SJSA1 (cell line): ENCODE results near the gene RTKN2. TPM values are rescaled to one million over a fixed set of nuclear protein-coding genes. Genes with fewer than 3 reads are reported as not detected.
"Not testable (repeated sequence)": the region's sequence is repeated elsewhere in the genome, so short reads cannot be mapped to it uniquely, and the experiment has no call there.

Experiments
- DNase-seq, 2 experiments: peaks; one replicate each; pipeline ENCODE4 v3.0.0-alpha.2; 2015 to 2020; ENCODE audit warnings: low spot score in 2 of 2, low read depth in 1 of 2
- H3K27ac ChIP-seq: fragments of 250-450 bp; sonication (Bioruptor Pico); 2 replicates; pipeline ENCODE4 v1.5.1; 2020; ENCODE audit warnings: mild to moderate bottlenecking, moderate library complexity
- H3K27me3 ChIP-seq: fragments of 250-450 bp; sonication (Bioruptor Pico); replicated peaks from 2 replicates; pipeline ENCODE4 v1.5.1; 2020; ENCODE audit warnings: mild to moderate bottlenecking, moderate library complexity
- H3K36me3 ChIP-seq: fragments of 250-450 bp; sonication (Bioruptor Pico); 2 replicates; pipeline ENCODE4 v1.5.1; 2020; ENCODE audit warnings: mild to moderate bottlenecking
- H3K4me1 ChIP-seq: fragments of 250-450 bp; sonication (Bioruptor Pico); replicated peaks from 2 replicates; pipeline ENCODE4 v1.6.1; 2021; ENCODE audit warnings: mild to moderate bottlenecking
- H3K4me3 ChIP-seq: fragments of 250-450 bp; sonication (Bioruptor Pico); 2 replicates; pipeline ENCODE4 v1.5.1; 2020; ENCODE audit warnings: mild to moderate bottlenecking
- H3K9me3 ChIP-seq: fragments of 250-450 bp; sonication (Bioruptor Pico); replicated peaks from 2 replicates; pipeline ENCODE4 v1.5.1; 2020; ENCODE audit warnings: mild to moderate bottlenecking
- total RNA-seq: library from RNA; depleted of rRNA; stranded (reverse); fragments of >200 nt; shearing (Covaris generic); gene quantifications from 2 replicates; pipeline ENCODE4 v1.2.3, GENCODE V29; 2014

The RTKN2 gene
- total RNA-seq, 1 experiment from 2014 or later = 6.5 TPM

DNA sequence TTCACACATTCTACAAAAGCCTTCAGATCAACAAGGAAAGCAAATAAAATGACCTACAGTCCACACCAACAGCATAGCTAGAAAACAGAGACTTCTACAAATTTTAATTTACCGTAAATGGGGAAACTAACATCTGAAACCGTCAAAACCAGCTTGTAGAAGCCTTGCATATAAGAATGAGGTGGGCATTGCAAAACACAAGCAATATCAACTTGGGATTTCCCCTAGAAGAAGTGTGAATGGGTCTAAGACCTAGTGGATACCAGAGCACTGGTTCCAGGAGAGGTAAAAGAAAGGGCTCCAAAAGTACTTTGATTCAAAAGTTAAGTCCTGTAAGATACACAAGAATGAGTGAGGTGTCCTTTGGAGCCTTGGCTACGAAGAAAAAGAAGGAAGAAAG, 18.7 kb downstream of the RTKN2 start:
- Histone ChIP-seq H3K27ac (no peak overlapping the region), H3K9me3 (no peaks in the 10 kb centered on the region), H3K27me3 (no peaks in the 10 kb centered on the region), H3K4me1 (peaks cover 11% of the 10 kb centered on the region), H3K36me3 (no peaks in the 10 kb centered on the region), H3K4me3 (no peak overlapping the region)
- no peak for DNase-seq

DNA sequence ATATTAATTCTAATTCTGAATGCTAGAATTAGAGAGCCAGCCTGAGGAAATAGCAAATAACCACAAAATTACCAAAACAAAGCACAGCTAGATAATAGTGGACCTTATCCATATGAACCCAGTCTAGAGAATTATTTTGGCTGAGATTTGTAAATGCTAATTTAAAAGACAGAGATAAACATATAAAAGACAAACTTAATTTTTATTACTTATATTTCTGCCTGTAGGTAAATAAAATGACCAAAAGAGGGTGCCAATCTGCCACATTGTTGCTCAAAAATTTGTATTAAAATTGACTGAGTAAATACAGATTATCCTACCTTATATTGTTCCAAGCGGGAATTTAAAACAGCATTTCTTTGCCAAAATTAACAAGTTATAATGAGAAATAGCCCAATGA, 20.2 kb downstream of the RTKN2 start:
- H3K9me3 ChIP-seq = no peaks in the 10 kb centered on the region
- no peaks in the 10 kb centered on the region for H3K27me3 ChIP-seq
- H3K36me3 ChIP-seq = no peaks in the 10 kb centered on the region
- no peak overlapping the region for H3K4me3 ChIP-seq
- no peak for DNase-seq
- H3K4me1 ChIP-seq = peaks cover 25% of the 10 kb centered on the region
- H3K27ac ChIP-seq = no peak overlapping the region

DNA sequence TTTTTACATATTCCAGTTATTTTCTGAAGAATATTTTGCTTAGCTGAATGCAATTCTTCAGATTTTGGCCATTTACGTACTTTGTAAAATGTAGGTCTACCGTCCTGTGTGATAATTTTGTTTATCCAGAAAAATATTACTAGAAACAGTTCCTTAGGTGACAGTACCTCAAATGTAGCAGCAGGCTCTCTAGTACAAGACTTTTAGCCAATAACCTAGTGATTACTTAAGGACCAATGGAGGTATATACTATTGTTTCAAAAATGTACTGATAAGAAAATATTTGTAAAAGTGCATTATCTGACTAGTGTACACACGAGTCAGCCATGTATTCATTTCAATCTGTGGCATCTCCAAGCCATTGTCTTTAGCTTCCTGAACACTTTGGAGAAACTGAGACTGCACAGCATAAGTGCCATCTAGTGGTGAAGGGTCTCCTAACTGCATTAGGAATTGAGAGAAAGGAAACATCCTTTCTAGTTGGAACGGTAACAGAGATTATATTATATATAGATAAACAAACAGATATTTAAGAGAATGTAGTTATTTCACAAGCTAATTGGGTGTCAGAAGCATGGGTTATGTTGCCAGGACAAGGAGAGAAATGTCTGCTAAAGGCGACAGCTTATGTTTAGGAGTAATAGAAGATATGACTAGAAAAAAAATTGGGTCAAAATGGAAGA, 23.7 kb downstream of the RTKN2 start:
- no peaks in the 10 kb centered on the region for H3K27me3 ChIP-seq
- H3K36me3 ChIP-seq = no peaks in the 10 kb centered on the region
- H3K4me3 ChIP-seq = no peak overlapping the region
- H3K27ac ChIP-seq = 0 out of 2 replicates have a peak overlapping the region, but pooled peaks have one; percentile 3
- H3K9me3 ChIP-seq = no peaks in the 10 kb centered on the region
- H3K4me1 ChIP-seq = peaks cover 28% of the 10 kb centered on the region
- DNase-seq = peak; percentile 50 to 69

DNA sequence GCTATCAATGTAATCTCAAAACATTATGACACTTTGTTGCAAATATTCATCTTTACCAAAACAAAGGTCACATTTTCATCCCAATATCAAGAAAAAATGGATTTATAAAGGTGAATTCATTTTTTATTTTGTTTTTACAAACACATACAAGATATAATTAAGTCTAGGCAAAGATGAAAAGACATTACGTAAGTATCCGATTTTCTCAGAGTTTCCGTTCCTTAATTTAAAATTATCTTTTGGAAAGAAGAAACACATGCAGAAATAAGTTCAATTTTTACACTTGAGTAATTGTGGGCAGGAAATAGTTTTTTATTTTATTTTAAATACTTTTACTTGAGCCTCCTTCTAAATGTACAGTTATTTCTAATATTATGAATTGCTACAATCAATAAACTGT, 24.6 kb downstream of the RTKN2 start:
- H3K36me3 ChIP-seq = no peaks in the 10 kb centered on the region
- H3K27me3 ChIP-seq = no peaks in the 10 kb centered on the region
- H3K9me3 ChIP-seq = no peaks in the 10 kb centered on the region
- no peak overlapping the region for H3K4me3 ChIP-seq
- no peak for DNase-seq
- H3K27ac ChIP-seq = peak overlapping the region; percentile 45
- peaks cover 28% of the 10 kb centered on the region for H3K4me1 ChIP-seq

DNA sequence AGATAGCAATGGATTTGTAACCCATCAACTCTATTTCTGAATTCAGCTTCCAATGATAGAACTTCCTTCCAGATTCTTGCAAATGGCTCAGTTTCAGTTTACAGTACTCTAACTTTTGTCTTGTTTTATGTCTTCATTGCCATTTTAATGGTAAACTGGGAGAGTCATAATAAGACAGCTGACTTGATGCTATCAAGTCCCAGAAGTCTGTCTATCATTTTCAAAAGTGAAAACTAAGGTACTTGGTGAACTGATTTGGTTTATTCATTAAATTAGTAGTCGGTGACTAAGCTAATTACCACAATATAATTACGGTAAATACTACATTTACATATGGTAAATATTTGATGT, 25.0 kb downstream of the RTKN2 start:
- no peaks in the 10 kb centered on the region for H3K27me3 ChIP-seq
- H3K4me3 ChIP-seq = peak overlapping the region; percentile 20
- no peak for DNase-seq
- H3K27ac ChIP-seq = peak overlapping the region; percentile 45
- no peaks in the 10 kb centered on the region for H3K9me3 ChIP-seq
- H3K4me1 ChIP-seq = peaks cover 28% of the 10 kb centered on the region
- H3K36me3 ChIP-seq = no peaks in the 10 kb centered on the region

DNA sequence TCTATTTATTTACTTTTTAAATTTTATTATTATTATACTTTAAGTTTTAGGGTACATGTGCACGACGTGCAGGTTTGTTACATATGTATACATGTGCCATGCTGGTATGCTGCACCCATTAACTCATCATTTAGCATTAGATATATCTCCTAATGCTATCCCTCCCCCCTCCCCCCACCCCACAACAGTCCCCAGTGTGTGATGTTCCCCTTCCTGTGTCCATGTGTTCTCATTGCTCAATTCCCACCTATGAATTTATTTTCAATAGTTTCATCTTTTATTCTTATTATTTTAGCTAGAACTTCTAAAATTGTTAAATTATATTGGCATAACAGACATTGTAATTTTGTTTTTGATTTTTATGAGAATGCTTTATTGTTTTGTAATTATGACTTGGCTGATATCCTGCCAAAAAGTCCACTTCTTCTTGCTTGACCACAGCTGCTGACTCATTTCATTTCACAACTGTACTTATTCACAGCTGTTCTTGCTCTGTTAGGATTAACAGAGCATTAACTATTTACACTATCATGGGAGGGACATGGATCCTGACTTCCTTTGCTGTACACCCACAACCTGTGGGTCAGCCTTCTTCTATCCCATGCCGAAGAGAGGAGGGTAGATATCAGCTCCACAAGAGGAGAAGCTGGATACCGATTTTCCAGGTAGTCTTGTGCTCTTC, 25.5 kb downstream of the RTKN2 start:
- peak overlapping the region; percentile 45 for H3K27ac ChIP-seq
- not testable (repeated sequence) for H3K36me3 ChIP-seq, H3K27me3 ChIP-seq, H3K9me3 ChIP-seq
- H3K4me3 ChIP-seq = peak overlapping the region; percentile 20
- DNase-seq = peak in 1 of 2 experiments; percentile 82
- H3K4me1 ChIP-seq = peaks cover 30% of the 10 kb centered on the region

DNA sequence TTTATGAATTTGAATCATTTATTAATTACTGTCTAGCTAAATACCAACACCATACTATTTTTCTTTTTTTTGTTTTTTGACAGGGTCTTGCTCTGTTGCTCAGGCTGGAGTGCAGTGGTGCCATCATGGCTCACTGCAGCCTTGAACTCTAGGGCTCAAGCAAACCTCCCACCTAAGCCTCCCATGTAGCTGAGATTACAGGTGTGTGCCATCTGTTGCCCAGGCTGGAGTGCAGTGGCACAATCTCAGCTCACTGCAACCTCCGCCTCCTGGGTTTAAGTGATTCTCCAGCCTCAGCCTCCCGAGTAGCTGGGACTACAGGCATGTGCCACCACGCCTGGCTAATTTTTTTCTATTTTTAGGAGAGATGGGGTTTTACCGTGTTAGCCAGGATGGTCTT, 27.1 kb downstream of the RTKN2 start:
- H3K27ac ChIP-seq, H3K36me3 ChIP-seq, H3K27me3 ChIP-seq, DNase-seq, H3K4me3 ChIP-seq, H3K9me3 ChIP-seq: not testable (repeated sequence)
- H3K4me1 ChIP-seq = peaks cover 36% of the 10 kb centered on the region

DNA sequence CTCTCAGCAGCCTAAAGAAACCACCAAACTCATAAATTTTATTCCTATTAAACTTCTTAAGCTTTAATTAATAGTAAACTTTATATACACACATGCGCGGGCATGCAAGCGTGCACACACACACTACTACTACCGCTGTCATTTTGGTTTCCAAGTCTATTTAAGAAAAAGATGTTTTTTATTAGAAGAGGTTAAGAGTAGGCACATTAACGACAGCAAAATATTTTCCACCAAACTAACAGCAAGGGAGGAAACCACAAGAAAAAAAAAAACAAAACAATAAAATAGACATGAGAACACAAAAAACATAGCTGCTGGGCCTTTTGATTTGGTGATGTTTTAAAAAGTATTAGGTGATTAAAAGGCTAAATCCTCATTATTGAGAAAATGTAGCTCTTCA, 28.6 kb downstream of the RTKN2 start:
- Histone ChIP-seq H3K36me3 (no peaks in the 10 kb centered on the region), H3K4me3 (no peak overlapping the region), H3K4me1 (peaks cover 31% of the 10 kb centered on the region), H3K27ac (no peak overlapping the region), H3K9me3 (no peaks in the 10 kb centered on the region), H3K27me3 (no peaks in the 10 kb centered on the region)
- DNase-seq = no peak

DNA sequence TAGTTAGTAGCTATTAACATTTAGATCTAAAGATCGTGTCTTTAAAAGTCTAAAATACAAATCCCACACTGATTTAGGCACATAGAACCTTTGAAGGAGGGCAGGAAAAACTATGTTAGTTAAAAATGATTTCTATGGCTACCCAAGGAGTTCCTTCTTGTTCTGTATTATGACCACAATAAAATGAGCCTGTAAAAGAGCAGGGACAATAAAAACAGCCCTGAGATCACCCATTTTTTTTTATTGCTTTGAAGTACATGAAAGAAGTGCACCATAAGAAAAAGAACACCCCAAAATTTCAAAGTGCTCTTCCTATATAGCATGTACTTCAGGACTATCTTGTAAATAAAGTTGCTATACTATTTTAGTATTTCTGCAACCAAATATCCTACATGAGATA, 29.8 kb downstream of the RTKN2 start:
- no peak for DNase-seq
- Histone ChIP-seq H3K4me1 (peaks cover 32% of the 10 kb centered on the region), H3K27ac (no peak overlapping the region), H3K9me3 (no peaks in the 10 kb centered on the region), H3K27me3 (no peaks in the 10 kb centered on the region), H3K4me3 (no peak overlapping the region), H3K36me3 (no peaks in the 10 kb centered on the region)

DNA sequence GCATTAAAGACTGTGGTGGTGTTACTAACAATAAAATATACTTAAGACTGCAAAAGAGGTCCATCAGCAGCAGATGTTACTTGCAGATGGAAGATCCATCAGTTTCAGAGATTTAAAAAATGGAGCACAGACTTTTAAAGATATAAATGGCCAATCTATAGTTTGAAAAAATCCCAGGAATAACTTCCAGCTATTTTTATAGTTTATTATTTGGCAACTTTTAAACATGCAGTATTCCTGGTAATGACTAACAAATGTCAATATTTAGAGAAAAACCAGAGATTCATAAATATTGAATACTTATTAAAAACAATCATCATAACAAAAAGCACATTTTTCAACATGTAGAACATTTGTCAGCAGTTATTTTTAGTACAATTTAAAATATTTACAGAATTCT, 30.7 kb downstream of the RTKN2 start:
- Histone ChIP-seq H3K27me3 (no peaks in the 10 kb centered on the region), H3K4me3 (no peak overlapping the region), H3K36me3 (no peaks in the 10 kb centered on the region), H3K27ac (no peak overlapping the region), H3K9me3 (no peaks in the 10 kb centered on the region), H3K4me1 (peaks cover 32% of the 10 kb centered on the region)
- DNase-seq = no peak

DNA sequence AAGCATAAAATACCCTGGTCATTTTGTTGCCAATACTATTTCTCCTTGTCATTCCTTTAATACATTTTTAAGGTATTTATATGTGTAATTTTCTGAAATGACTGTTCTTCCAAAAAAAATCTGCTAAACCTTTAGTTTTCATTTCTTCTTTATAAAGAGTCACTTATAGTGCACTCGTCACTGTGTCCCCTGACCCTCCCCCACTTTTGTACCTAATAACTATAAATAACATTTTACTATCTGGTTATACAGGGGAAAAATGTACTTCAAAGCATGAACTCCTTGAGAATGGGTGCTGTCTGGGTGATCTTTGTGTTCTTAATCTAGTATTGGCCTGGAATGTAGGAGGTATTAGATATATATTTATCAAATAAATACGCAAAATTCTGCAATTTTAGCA, 31.1 kb downstream of the RTKN2 start:
- Histone ChIP-seq H3K9me3 (no peaks in the 10 kb centered on the region), H3K27me3 (no peaks in the 10 kb centered on the region), H3K36me3 (no peaks in the 10 kb centered on the region), H3K27ac (no peak overlapping the region), H3K4me3 (no peak overlapping the region), H3K4me1 (peaks cover 34% of the 10 kb centered on the region)
- DNase-seq = no peak

DNA sequence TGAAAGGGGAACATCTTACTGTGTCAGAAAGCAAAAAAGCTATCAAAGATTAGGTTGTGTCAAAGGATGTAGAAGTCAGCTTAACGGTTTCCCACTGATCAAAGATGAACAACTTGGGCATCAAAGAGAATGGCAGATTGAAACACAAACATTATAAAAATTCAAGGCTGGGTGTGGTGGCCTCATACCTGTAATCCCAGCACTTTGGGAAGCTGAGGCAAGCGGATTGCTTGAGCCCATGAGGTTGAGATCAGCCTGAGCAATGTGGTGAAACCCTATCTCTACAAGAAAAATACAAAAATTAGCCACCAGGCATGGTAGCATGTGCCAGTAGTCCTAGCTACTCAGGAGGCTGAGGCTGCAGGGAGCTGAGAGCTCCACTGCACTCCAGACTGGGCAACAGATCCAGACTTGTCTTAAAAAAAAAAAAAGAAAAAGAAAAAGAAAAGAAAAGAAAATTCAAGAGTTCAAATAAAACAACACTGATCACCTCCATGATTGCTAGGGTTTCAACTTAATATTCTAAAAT, 34.5 kb downstream of the RTKN2 start:
- Histone ChIP-seq H3K36me3 (no peaks in the 10 kb centered on the region), H3K4me3 (no peak overlapping the region), H3K4me1 (peaks cover 58% of the 10 kb centered on the region), H3K9me3 (no peaks in the 10 kb centered on the region), H3K27me3 (no peaks in the 10 kb centered on the region), H3K27ac (peak overlapping the region; percentile 89)
- DNase-seq = no peak

DNA sequence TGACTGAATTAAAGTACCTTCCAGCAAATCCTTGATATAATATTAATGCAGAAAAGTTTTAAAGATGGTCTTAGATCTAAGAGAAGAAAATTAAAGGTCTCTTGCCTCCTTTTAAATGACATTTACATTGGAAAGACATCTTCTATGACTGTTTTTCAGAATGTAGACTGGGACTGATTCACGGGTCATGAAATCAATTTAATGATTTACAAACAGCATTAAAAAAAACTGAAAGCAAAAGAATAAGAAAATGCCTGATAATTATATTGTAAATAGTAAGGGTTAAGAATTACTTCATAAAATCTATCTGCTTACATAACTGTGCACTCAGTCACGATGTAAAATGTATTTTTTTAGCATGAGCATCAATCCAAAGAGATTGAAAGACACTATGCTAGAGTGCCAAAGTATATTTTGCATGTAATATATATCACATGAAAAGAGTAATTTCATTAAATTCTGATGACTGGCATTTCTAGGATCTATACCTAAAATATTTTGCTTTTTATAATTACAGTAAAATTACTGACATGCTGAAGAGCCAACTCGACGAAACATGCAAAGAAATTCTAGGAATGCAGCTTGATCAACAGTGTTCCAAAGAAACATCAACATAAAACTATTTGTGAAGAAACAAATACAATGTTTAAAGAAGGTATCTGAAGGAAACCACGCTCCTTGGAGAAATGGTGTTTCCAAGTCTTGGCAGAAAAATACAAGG, 35.1 kb downstream of the RTKN2 start:
- Histone ChIP-seq H3K9me3 (no peaks in the 10 kb centered on the region), H3K36me3 (no peaks in the 10 kb centered on the region), H3K27ac (peak overlapping the region; percentile 89), H3K4me3 (no peak overlapping the region), H3K4me1 (peaks cover 58% of the 10 kb centered on the region), H3K27me3 (no peaks in the 10 kb centered on the region)
- DNase-seq = peak in 1 of 2 experiments; percentile 77

DNA sequence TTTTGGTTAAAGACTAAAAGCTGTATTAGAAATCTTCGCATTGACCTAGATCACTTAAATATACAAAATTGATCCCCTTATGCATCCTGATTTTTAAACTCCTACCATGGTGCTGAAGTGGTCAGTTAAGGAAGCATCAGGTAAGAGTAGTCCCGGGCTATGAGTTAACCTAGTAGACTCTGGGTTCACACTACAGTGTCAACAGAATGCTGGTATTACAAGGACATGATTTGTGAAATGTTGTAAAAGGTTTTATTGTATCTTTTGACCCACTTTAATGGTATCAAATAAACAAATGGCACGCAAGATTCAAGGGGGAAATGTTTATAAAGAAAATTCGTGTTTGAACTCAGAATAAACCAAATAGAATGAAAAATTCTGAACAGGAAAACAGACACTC, 36.8 kb downstream of the RTKN2 start:
- Histone ChIP-seq H3K4me1 (peaks cover 50% of the 10 kb centered on the region), H3K4me3 (no peak overlapping the region), H3K9me3 (no peaks in the 10 kb centered on the region), H3K36me3 (no peaks in the 10 kb centered on the region), H3K27me3 (no peaks in the 10 kb centered on the region), H3K27ac (peak overlapping the region; percentile 89)
- no peak for DNase-seq
